Activated CD4-positive, alpha-beta memory T cell treated with anti-CD3 and anti-CD28 coated beads for 36 hours (primary cell): Measurements from ENCODE around the gene RGS6. TPM values are rescaled to one million over a fixed set of nuclear protein-coding genes. Genes with fewer than 3 reads are reported as not detected.

Source experiments
- CTCF ChIA-PET: fragments of 350-600 bp; sonication (Branson Sonifier 250); formaldehyde crosslinking; loops from one replicate; lab custom pipeline; 2021; ENCODE audit warnings: antibody characterized with exemption, inconsistent platforms; lab: Charles Lee
- POLR2A ChIA-PET: fragments of 350-600 bp; sonication (Branson Sonifier 250); formaldehyde crosslinking; loops from one replicate; lab custom pipeline; 2021; ENCODE audit warnings: antibody characterized with exemption; lab: Charles Lee
- DNase-seq: peaks from one replicate; pipeline ENCODE4 v3.0.0-alpha.2; 2020
- H3K27ac Mint-ChIP-seq: one replicate; pipeline ENCODE4 v1.8.0; 2021; ENCODE audit warnings: mixed read lengths
- H3K27me3 Mint-ChIP-seq: one replicate; pipeline ENCODE4 v1.8.0; 2021; ENCODE audit warnings: mixed read lengths
- H3K36me3 Mint-ChIP-seq: one replicate; pipeline ENCODE4 v1.8.0; 2021; ENCODE audit warnings: mixed read lengths
- H3K4me1 Mint-ChIP-seq: one replicate; pipeline ENCODE4 v1.8.0; 2021; ENCODE audit warnings: low read depth, mixed read lengths
- H3K4me3 Mint-ChIP-seq: one replicate; pipeline ENCODE4 v1.8.0; 2021; ENCODE audit warnings: mild to moderate bottlenecking, mixed read lengths
- H3K9me3 Mint-ChIP-seq: one replicate; pipeline ENCODE4 v1.8.0; 2021; ENCODE audit warnings: mixed read lengths
- intact Hi-C: fragments of 100-400 bp; cut with micrococcal nuclease; formaldehyde crosslinking; loops from one replicate; pipeline ENCODE4 v1.15.1; 2023
- total RNA-seq, 2 experiments: library from RNA; stranded (reverse); gene quantifications; one replicate each; pipeline ENCODE4 v1.2.3, GENCODE V29; 2021

The RGS6 gene
- total RNA-seq, 2 experiments from 2014 or later, result 0.15 to 0.19 TPM

- ChIA-PET POLR2A (no interaction called here), CTCF (no interaction called here)
- Mint-ChIP-seq H3K36me3 (peaks cover 2% of the 10 kb centered on the region), H3K9me3 (peaks cover 5% of the 10 kb centered on the region), H3K27ac (no peak overlapping the region), H3K27me3 (peaks cover 13% of the 10 kb centered on the region), H3K4me3 (no peak overlapping the region), H3K4me1 (peaks cover 4% of the 10 kb centered on the region)
- DNase-seq, result no peak
- intact Hi-C loops, result no loop called here
These were observed 484.0 kb downstream of the RGS6 start for GRCh38 chr14:72416081-72416849.

- intact Hi-C loops, result no loop called here
- Mint-ChIP-seq H3K4me3 (no peak overlapping the region), H3K36me3 (peaks cover 2% of the 10 kb centered on the region), H3K27ac (no peak overlapping the region), H3K27me3 (peaks cover 13% of the 10 kb centered on the region), H3K4me1 (peaks cover 4% of the 10 kb centered on the region), H3K9me3 (peaks cover 5% of the 10 kb centered on the region)
- ChIA-PET POLR2A (interaction anchor here (0.6 kb wide), 1 partner anchor 209 kb away, joined by 5 read pairs; no protein-coding TSS in a partner anchor), CTCF (no interaction called here)
- DNase-seq, result no peak
These were observed 484.7 kb downstream of the RGS6 start for GRCh38 chr14:72416892-72417291.

- no peak for DNase-seq
- ChIA-PET POLR2A (no interaction called here), CTCF (interaction anchor here (0.5 kb wide), 1 partner anchor 402 kb away, joined by 3 read pairs; no protein-coding TSS in a partner anchor)
- H3K4me3 Mint-ChIP-seq, result no peak overlapping the region
- H3K27ac Mint-ChIP-seq, result no peak overlapping the region
- intact Hi-C loops, result no loop called here
- H3K27me3 Mint-ChIP-seq, result peaks cover 20% of the 10 kb centered on the region
- H3K9me3 Mint-ChIP-seq, result peaks cover 5% of the 10 kb centered on the region
- peaks cover 4% of the 10 kb centered on the region for H3K4me1 Mint-ChIP-seq
- peaks cover 2% of the 10 kb centered on the region for H3K36me3 Mint-ChIP-seq
These were observed 486.6 kb downstream of the RGS6 start for GRCh38 chr14:72418806-72419205.

DNA sequence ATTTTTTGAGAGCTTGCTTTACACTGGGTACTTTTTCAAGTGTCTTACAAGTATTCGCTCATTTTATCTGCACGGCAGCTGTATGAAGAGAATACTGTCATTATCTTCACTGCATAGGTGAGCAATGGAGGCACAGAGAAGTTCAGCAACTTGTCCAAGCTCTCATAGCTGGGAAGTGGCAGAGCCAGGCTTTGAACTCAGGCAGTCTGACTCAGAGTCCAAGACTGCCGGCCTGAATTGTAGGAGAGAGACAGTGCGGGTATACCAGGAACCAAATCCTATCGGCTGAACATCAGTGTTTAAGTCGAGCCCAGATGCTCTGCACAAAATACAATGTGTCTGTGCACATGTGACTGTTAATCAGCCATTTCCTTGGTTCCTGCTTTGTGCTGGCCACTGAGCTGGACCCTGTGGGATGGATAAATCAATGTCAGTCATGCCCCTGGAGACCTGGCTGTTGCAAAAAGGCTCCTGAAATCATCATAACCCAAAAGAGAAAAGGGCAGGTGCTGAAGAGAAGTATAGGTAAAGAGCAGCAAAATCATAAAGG, 487.1 kb downstream of the RGS6 start:
- Mint-ChIP-seq H3K27ac (no peak overlapping the region), H3K27me3 (peaks cover 17% of the 10 kb centered on the region), H3K36me3 (peaks cover 2% of the 10 kb centered on the region), H3K4me1 (peaks cover 4% of the 10 kb centered on the region), H3K9me3 (peaks cover 5% of the 10 kb centered on the region), H3K4me3 (no peak overlapping the region)
- intact Hi-C loops, result no loop called here
- POLR2A ChIA-PET, result no interaction called here
- no peak for DNase-seq
- CTCF ChIA-PET, result interaction anchor here (0.5 to 4.8 kb wide), 3 partner anchors 17 to 402 kb away, joined by 3 to 37 read pairs (median 4); no protein-coding TSS in a partner anchor

GRCh38 chr14:72420749-72421474, 488.7 kb downstream of the RGS6 start:
- peak; percentile 86 for DNase-seq
- no peak overlapping the region for H3K4me3 Mint-ChIP-seq
- ChIA-PET CTCF (interaction anchor here (0.7 to 4.8 kb wide), 11 partner anchors 18 to 656 kb away, joined by 3 to 37 read pairs (median 3); no protein-coding TSS in a partner anchor), POLR2A (no interaction called here)
- H3K36me3 Mint-ChIP-seq, result no peaks in the 10 kb centered on the region
- H3K4me1 Mint-ChIP-seq, result peaks cover 4% of the 10 kb centered on the region
- H3K9me3 Mint-ChIP-seq, result no peaks in the 10 kb centered on the region
- intact Hi-C loops, result no loop called here
- peaks cover 9% of the 10 kb centered on the region for H3K27me3 Mint-ChIP-seq
- no peak overlapping the region for H3K27ac Mint-ChIP-seq

- no peak overlapping the region for H3K27ac Mint-ChIP-seq
- peaks cover 4% of the 10 kb centered on the region for H3K4me1 Mint-ChIP-seq
- H3K27me3 Mint-ChIP-seq, result peaks cover 9% of the 10 kb centered on the region
- H3K36me3 Mint-ChIP-seq, result no peaks in the 10 kb centered on the region
- CTCF ChIA-PET, result interaction anchor here (4.8 kb wide), 1 partner anchor 401 kb away, joined by 37 read pairs; no protein-coding TSS in a partner anchor
- POLR2A ChIA-PET, result no interaction called here
- H3K9me3 Mint-ChIP-seq, result peaks cover 11% of the 10 kb centered on the region
- DNase-seq, result no peak
- no peak overlapping the region for H3K4me3 Mint-ChIP-seq
- intact Hi-C loops, result no loop called here
These were observed 491.7 kb downstream of the RGS6 start for GRCh38 chr14:72423957-72424356.

GRCh38 chr14:72430457-72430856, 498.2 kb downstream of the RGS6 start:
- POLR2A ChIA-PET, result no interaction called here
- CTCF ChIA-PET, result no interaction called here
- Mint-ChIP-seq H3K36me3 (no peaks in the 10 kb centered on the region), H3K27ac (no peak overlapping the region), H3K4me1 (no peaks in the 10 kb centered on the region), H3K27me3 (no peaks in the 10 kb centered on the region), H3K9me3 (peaks cover 17% of the 10 kb centered on the region), H3K4me3 (no peak overlapping the region)
- DNase-seq, result no peak
- intact Hi-C loops, result no loop called here

DNA sequence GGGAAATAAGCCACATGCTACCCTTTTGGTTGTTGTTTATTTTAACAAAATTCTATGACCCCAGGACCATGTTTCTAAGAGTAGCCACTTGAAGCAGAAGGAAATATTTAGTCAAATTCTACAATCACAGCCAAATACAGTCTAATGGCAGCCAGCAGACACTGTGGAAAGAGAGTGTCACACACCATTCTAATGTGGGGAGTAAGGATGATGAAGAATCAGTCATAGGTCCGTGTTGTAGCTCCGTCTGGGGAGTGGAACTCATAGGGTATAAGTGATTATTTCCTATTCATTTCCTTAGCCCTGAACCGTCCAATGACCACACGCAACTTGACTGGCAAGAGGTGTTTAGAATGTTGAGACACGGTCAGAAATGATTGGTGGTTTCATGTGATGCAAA, 500.5 kb downstream of the RGS6 start:
- ChIA-PET POLR2A (no interaction called here), CTCF (no interaction called here)
- no peak for DNase-seq
- Mint-ChIP-seq H3K4me3 (no peak overlapping the region), H3K27ac (no peak overlapping the region), H3K27me3 (no peaks in the 10 kb centered on the region), H3K36me3 (no peaks in the 10 kb centered on the region), H3K9me3 (peaks cover 12% of the 10 kb centered on the region), H3K4me1 (no peaks in the 10 kb centered on the region)
- intact Hi-C loops, result no loop called here

GRCh38 chr14:72433511-72433910, 501.3 kb downstream of the RGS6 start:
- DNase-seq, result no peak
- Mint-ChIP-seq H3K9me3 (peaks cover 5% of the 10 kb centered on the region), H3K4me1 (no peaks in the 10 kb centered on the region), H3K4me3 (no peak overlapping the region), H3K27me3 (no peaks in the 10 kb centered on the region), H3K36me3 (no peaks in the 10 kb centered on the region), H3K27ac (no peak overlapping the region)
- intact Hi-C loops, result no loop called here
- CTCF ChIA-PET, result interaction anchor here (0.5 kb wide), 1 partner anchor 412 kb away, joined by 4 read pairs; no protein-coding TSS in a partner anchor
- POLR2A ChIA-PET, result no interaction called here

DNA sequence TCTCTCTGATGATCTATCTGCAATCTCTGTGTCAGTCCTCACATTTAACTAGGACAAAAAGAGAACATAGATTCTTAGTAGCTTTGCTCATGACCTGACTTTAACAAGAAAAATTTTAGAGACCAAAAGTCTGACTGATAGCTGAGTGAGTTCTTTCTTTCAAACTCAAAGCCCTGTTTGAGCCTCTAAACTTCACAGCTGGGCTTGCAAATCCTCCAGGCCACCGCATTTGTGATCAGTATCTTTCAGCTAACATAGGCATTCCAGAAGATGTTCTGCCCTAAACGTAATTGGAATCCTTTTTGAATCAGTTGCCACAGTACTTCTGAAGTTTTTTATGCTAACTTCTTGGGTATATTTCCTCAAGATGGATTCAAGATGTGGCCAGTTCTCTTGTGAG, 502.6 kb downstream of the RGS6 start:
- Mint-ChIP-seq H3K9me3 (peaks cover 4% of the 10 kb centered on the region), H3K27ac (no peak overlapping the region), H3K4me1 (peaks cover 8% of the 10 kb centered on the region), H3K36me3 (no peaks in the 10 kb centered on the region), H3K27me3 (no peaks in the 10 kb centered on the region), H3K4me3 (no peak overlapping the region)
- POLR2A ChIA-PET, result no interaction called here
- CTCF ChIA-PET, result no interaction called here
- intact Hi-C loops, result no loop called here
- no peak for DNase-seq

- CTCF ChIA-PET, result interaction anchor here (1.1 to 1.7 kb wide), 2 partner anchors 19 to 74 kb away, joined by 3 to 8 read pairs; no protein-coding TSS in a partner anchor
- Mint-ChIP-seq H3K4me3 (no peak overlapping the region), H3K27me3 (no peaks in the 10 kb centered on the region), H3K36me3 (no peaks in the 10 kb centered on the region), H3K27ac (no peak overlapping the region), H3K4me1 (peaks cover 38% of the 10 kb centered on the region), H3K9me3 (no peaks in the 10 kb centered on the region)
- peak; percentile 38 for DNase-seq
- POLR2A ChIA-PET, result interaction anchor here (0.7 to 1.2 kb wide), 2 partner anchors 12 to 22 kb away, joined by 4 to 5 read pairs; no protein-coding TSS in a partner anchor
- intact Hi-C loops, result loop anchor here (5.0 kb wide), 1 partner anchor 38 kb away; no protein-coding TSS in a partner anchor
These were observed 507.5 kb downstream of the RGS6 start for GRCh38 chr14:72439707-72440106.

DNA sequence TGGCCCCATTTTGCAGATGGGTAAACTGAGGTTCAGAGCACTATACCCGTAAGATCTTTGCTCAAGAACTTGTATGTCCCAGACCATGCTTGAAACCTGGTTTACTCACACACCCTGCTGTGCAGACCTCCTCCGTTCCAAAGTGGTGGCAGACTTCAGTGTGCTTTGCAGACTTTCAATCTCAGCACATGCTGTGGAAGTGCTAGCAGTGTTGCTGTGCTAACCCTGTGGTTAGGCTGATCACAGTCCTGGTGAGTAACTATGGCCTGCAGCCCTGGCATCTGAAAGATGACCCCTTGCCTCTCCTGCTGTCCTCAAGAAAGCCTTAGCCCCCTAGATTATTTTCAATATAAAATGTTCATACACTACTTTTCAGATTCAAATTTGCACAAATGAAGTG, 511.0 kb downstream of the RGS6 start:
- Mint-ChIP-seq H3K27ac (no peak overlapping the region), H3K4me3 (no peak overlapping the region), H3K36me3 (no peaks in the 10 kb centered on the region), H3K9me3 (no peaks in the 10 kb centered on the region), H3K27me3 (no peaks in the 10 kb centered on the region), H3K4me1 (peaks cover 40% of the 10 kb centered on the region)
- no peak for DNase-seq
- ChIA-PET CTCF (interaction anchor here (1.2 kb wide), 1 partner anchor 23 kb away, joined by 4 read pairs; no protein-coding TSS in a partner anchor), POLR2A (interaction anchor here (0.6 kb wide), 1 partner anchor 30 kb away, joined by 3 read pairs; no protein-coding TSS in a partner anchor)
- intact Hi-C loops, result loop anchor here (5.0 kb wide), 1 partner anchor 34 kb away; no protein-coding TSS in a partner anchor
